ENCODE measurements around the gene COL23A1.

Gene COL23A1

GRCh38 chr5:178502401-178503100 lies 87.6 kb downstream of the COL23A1 start:
- TF ChIP-seq CTCF (conservative IDR thresholded peaks at IDR 0.05) = no peak
- no peak overlapping the region for H3K27ac ChIP-seq

- no peak overlapping the region for H3K27ac ChIP-seq
- no peak for TF ChIP-seq CTCF (conservative IDR thresholded peaks at IDR 0.05)
Observed at GRCh38 chr5:178499352-178499751, 90.8 kb downstream of the COL23A1 start.

- H3K27ac ChIP-seq = no peak overlapping the region
- TF ChIP-seq CTCF (conservative IDR thresholded peaks at IDR 0.05) = no peak
Observed at GRCh38 chr5:178496642-178497041, 93.6 kb downstream of the COL23A1 start.

GRCh38 chr5:178496214-178496613 lies 94.0 kb downstream of the COL23A1 start:
- TF ChIP-seq CTCF (conservative IDR thresholded peaks at IDR 0.05) = no peak
- H3K27ac ChIP-seq = no peak overlapping the region

GRCh38 chr5:178495706-178496105 lies 94.5 kb downstream of the COL23A1 start:
- no peak overlapping the region for H3K27ac ChIP-seq
- TF ChIP-seq CTCF (conservative IDR thresholded peaks at IDR 0.05) = no peak

GRCh38 chr5:178492278-178492677 lies 97.9 kb downstream of the COL23A1 start:
- no peak overlapping the region for H3K27ac ChIP-seq
- TF ChIP-seq CTCF (conservative IDR thresholded peaks at IDR 0.05) = no peak

GRCh38 chr5:178490935-178491652 lies 99.1 kb downstream of the COL23A1 start:
- TF ChIP-seq CTCF (conservative IDR thresholded peaks at IDR 0.05) = no peak
- H3K27ac ChIP-seq = no peak overlapping the region

Data from VCaP (cell line).